Caco-2 (cell line): ENCODE measurements around the gene HEY2. TPM values are rescaled to one million over a fixed set of nuclear protein-coding genes. Genes with fewer than 3 reads are reported as not detected.

ENCODE experiments used
- BruUV-seq: library from RNA; stranded (reverse); fragments of 400-500 nt; replicated peaks from 2 replicates; lab custom pipeline; 2021; lab: Mats Ljungman, UMichigan
- CTCF ChIA-PET: fragments of 300-600 bp; sonication (Branson Sonifier 250); formaldehyde crosslinking; loops from one replicate; lab custom pipeline; 2022; ENCODE audit warnings: antibody characterized with exemption; lab: Charles Lee
- POLR2A ChIA-PET: fragments of 300-600 bp; sonication (Branson Sonifier 250); formaldehyde crosslinking; loops from one replicate; lab custom pipeline; 2022; ENCODE audit warnings: antibody characterized with exemption; lab: Charles Lee
- DNase-seq, 2 experiments: peaks; one replicate each; pipeline versions ENCODE4 v3.0.0 to v3.0.0-alpha.2; 2020 to 2022
- H3K27me3 ChIP-seq: replicated peaks from 2 replicates; pipeline ENCODE4 v1.6.0; 2011; ENCODE audit warnings: low read length; ENCODE audit not compliant: control insufficient read depth, insufficient read depth
- H3K36me3 ChIP-seq: 2 replicates; pipeline ENCODE4 v1.5.1; 2011; ENCODE audit warnings: low read length; ENCODE audit not compliant: control insufficient read depth, insufficient read depth
- H3K4me1 ChIP-seq: fragments of 250-450 bp; sonication (Bioruptor Pico); 2 replicates; pipeline ENCODE4 v1.5.1; 2020; ENCODE audit warnings: mild to moderate bottlenecking
- H3K4me3 ChIP-seq: 2 replicates; pipeline ENCODE4 v1.5.1; 2011; ENCODE audit warnings: low read depth, mild to moderate bottlenecking, control low read depth, low read length
- H3K9me3 ChIP-seq: fragments of 250-450 bp; sonication (Bioruptor Pico); 2 replicates; pipeline ENCODE4 v1.5.1; 2020; ENCODE audit warnings: mild to moderate bottlenecking, moderate library complexity
- H3K27ac Mint-ChIP-seq: one replicate; pipeline ENCODE4 v1.8.0; 2022; ENCODE audit warnings: mixed read lengths; ENCODE audit not compliant: unreplicated experiment
- H3K27me3 Mint-ChIP-seq: one replicate; pipeline ENCODE4 v1.8.0; 2022; ENCODE audit warnings: mixed read lengths; ENCODE audit not compliant: insufficient read depth, unreplicated experiment
- H3K36me3 Mint-ChIP-seq: one replicate; pipeline ENCODE4 v1.8.0; 2022; ENCODE audit warnings: mild to moderate bottlenecking, mixed read lengths; ENCODE audit not compliant: insufficient read depth, unreplicated experiment
- H3K4me1 Mint-ChIP-seq: one replicate; pipeline ENCODE4 v1.8.0; 2022; ENCODE audit warnings: low read depth, mixed read lengths; ENCODE audit not compliant: unreplicated experiment
- H3K4me3 Mint-ChIP-seq: one replicate; pipeline ENCODE4 v1.8.0; 2022; ENCODE audit warnings: mild to moderate bottlenecking, moderate library complexity, mixed read lengths; ENCODE audit not compliant: unreplicated experiment
- H3K9me3 Mint-ChIP-seq: one replicate; pipeline ENCODE4 v1.8.0; 2022; ENCODE audit warnings: mixed read lengths; ENCODE audit not compliant: unreplicated experiment
- intact Hi-C: fragments of 100-400 bp; cut with micrococcal nuclease; formaldehyde crosslinking; loops from one replicate; pipeline ENCODE4 v1.10.0; 2022; ENCODE audit not compliant: unreplicated experiment
- total RNA-seq: library from RNA; stranded (reverse); gene quantifications from 2 replicates; pipeline ENCODE4 v1.2.3, GENCODE V29; 2022
- TF ChIP-seq, protein P1 (sequence below), 2 experiments: fragments of 200-600 bp in 1 of 2; IDR thresholded peaks; 1 replicate in 1 of 2; 2 replicates in 1 of 2; pipeline versions ENCODE4 v1.5.1 to v1.8.0; 2011 to 2022; ENCODE audit warnings: antibody characterized with exemption in 1 of 2, control low read depth in 1 of 2, inconsistent platforms in 1 of 2, low read depth in 1 of 2, low read length in 1 of 2, mild to moderate bottlenecking in 1 of 2, moderate library complexity in 1 of 2; ENCODE audit not compliant: insufficient read depth in 1 of 2, severe bottlenecking in 1 of 2, unreplicated experiment in 1 of 2

HEY2 gene
- total RNA-seq, 1 experiment from 2014 or later, result not detected

DNA sequence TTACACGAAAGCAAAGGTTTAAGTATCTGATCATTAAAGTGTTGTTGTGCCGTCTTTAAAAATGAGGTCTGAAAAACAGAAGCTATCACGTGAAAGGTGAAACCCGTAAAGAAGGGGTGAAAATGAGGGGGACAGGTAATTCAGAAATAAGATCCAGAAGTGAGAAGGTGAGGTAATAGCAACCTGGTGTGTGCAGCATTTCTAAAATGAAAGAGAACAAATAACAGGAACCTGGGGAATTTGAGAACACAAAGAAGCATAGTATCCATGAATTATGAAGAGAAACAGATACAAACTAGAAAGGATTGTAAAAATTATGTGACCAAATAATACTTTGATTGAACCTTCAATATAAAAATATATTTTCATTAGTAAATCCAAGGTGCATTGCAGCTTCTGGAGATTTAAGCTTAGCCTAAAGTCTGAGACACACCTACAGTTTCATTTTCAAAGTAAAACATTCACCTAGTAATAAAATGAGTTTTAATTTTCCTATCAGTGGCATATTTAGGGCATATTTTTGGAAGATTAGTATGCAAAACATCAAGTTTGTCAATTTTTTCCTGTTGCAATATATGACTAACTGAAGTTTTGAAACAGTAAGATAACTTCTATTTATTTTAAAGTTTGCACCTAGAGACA is 1.4 kb downstream of the HEY2 start:
- no peaks in the 10 kb centered on the region for H3K36me3 ChIP-seq
- Mint-ChIP-seq H3K36me3 (no peaks in the 10 kb centered on the region), H3K9me3 (no peaks in the 10 kb centered on the region), H3K4me3 (no peak overlapping the region), H3K4me1 (peaks cover 22% of the 10 kb centered on the region), H3K27me3 (peaks cover 32% of the 10 kb centered on the region), H3K27ac (no peak overlapping the region)
- peaks cover 11% of the 10 kb centered on the region; the same call in 1 of the 2 replicates for H3K4me1 ChIP-seq
- H3K4me3 ChIP-seq, result no peak overlapping the region
- H3K27me3 ChIP-seq, result no peaks in the 10 kb centered on the region; the same call in none of the 2 replicates
- POLR2A ChIA-PET, result no interaction called here
- intact Hi-C loops, result loop anchor here (5.0 to 10.0 kb wide), 2 partner anchors 239 to 876 kb away; no protein-coding TSS in a partner anchor
- BruUV-seq, result no TSS peak
- TF ChIP-seq, protein P1, sequence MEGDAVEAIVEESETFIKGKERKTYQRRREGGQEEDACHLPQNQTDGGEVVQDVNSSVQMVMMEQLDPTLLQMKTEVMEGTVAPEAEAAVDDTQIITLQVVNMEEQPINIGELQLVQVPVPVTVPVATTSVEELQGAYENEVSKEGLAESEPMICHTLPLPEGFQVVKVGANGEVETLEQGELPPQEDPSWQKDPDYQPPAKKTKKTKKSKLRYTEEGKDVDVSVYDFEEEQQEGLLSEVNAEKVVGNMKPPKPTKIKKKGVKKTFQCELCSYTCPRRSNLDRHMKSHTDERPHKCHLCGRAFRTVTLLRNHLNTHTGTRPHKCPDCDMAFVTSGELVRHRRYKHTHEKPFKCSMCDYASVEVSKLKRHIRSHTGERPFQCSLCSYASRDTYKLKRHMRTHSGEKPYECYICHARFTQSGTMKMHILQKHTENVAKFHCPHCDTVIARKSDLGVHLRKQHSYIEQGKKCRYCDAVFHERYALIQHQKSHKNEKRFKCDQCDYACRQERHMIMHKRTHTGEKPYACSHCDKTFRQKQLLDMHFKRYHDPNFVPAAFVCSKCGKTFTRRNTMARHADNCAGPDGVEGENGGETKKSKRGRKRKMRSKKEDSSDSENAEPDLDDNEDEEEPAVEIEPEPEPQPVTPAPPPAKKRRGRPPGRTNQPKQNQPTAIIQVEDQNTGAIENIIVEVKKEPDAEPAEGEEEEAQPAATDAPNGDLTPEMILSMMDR (IDR thresholded peaks at IDR 0.05; ENCODE audit: insufficient read depth in 1 of 2, low read depth in 1 of 2, low read length in 1 of 2, severe bottlenecking in 1 of 2, unreplicated experiment in 1 of 2), result no peak
- no peak for DNase-seq
- CTCF ChIA-PET, result no interaction called here
- H3K9me3 ChIP-seq, result no peaks in the 10 kb centered on the region

DNA sequence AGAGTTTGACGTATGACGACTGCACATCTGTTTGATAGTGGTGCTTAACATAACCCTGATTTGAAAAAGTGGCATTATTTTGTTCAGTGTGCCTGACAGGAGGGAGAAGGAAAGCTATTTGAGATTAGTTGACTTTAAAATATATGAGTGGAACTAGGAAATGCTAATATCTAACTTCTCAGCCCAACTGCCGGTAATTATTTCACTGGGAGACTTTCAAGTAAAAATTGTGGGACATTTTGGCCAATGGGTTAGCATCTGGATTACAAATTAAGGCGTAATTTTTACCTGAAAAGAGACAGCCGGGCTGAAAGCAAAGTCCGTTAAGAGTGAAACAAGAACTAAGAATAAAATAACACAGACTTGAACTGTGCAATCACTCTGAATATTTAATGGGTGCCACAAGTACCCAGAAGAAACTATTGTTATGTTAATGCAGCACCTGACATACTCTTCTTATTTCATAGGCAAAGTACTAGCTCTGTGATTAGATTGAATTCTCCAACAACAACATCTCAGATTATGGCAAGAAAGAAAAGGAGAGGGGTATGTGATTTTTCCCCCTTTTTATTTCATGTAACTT is 2.0 kb downstream of the HEY2 start:
- Histone ChIP-seq H3K4me3 (no peak overlapping the region), H3K36me3 (no peaks in the 10 kb centered on the region), H3K9me3 (no peaks in the 10 kb centered on the region), H3K27me3 (no peaks in the 10 kb centered on the region; the same call in none of the 2 replicates), H3K4me1 (peaks cover 11% of the 10 kb centered on the region; the same call in 1 of the 2 replicates)
- POLR2A ChIA-PET, result no interaction called here
- no peak overlapping the region for H3K4me3 Mint-ChIP-seq
- H3K4me1 Mint-ChIP-seq, result peaks cover 19% of the 10 kb centered on the region
- CTCF ChIA-PET, result no interaction called here
- TF ChIP-seq, protein P1 (IDR thresholded peaks at IDR 0.05; ENCODE audit: insufficient read depth in 1 of 2, low read depth in 1 of 2, low read length in 1 of 2, severe bottlenecking in 1 of 2, unreplicated experiment in 1 of 2), result no peak
- intact Hi-C loops, result loop anchor here (5.0 to 10.0 kb wide), 2 partner anchors 239 to 877 kb away; no protein-coding TSS in a partner anchor
- no peaks in the 10 kb centered on the region for H3K9me3 Mint-ChIP-seq
- peaks cover 26% of the 10 kb centered on the region for H3K27me3 Mint-ChIP-seq
- no peak for DNase-seq
- no peak overlapping the region for H3K27ac Mint-ChIP-seq
- no peaks in the 10 kb centered on the region for H3K36me3 Mint-ChIP-seq
- BruUV-seq, result no TSS peak

DNA sequence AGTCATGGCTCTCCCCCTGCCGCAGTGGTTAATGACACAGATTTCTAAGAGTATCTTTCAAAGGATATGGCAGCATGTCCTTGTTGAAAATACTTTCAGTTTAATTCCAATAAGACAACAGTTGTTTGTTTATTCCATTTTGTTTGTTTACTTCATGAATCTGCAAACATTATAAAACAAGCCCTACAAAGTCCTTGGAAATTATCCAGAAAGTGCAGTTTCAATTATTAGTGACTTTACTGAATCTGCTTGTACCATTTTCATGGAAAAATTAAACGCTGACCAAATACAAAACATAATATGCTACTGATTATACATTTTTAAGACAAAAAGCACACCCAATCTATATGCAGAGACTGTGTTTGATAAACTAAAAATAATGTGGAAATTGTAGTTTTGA is 3.3 kb downstream of the HEY2 start:
- peaks cover 12% of the 10 kb centered on the region for H3K4me1 Mint-ChIP-seq
- Histone ChIP-seq H3K4me1 (peaks cover 11% of the 10 kb centered on the region; the same call in 1 of the 2 replicates), H3K36me3 (no peaks in the 10 kb centered on the region), H3K9me3 (no peaks in the 10 kb centered on the region), H3K4me3 (no peak overlapping the region), H3K27me3 (no peaks in the 10 kb centered on the region; the same call in 1 of the 2 replicates)
- intact Hi-C loops, result loop anchor here (1.0 to 10.0 kb wide), 4 partner anchors 240 to 878 kb away; no protein-coding TSS in a partner anchor
- TF ChIP-seq, protein P1 (IDR thresholded peaks at IDR 0.05; ENCODE audit: insufficient read depth in 1 of 2, low read depth in 1 of 2, low read length in 1 of 2, severe bottlenecking in 1 of 2, unreplicated experiment in 1 of 2), result no peak
- BruUV-seq, result no TSS peak
- H3K27ac Mint-ChIP-seq, result no peak overlapping the region
- H3K4me3 Mint-ChIP-seq, result no peak overlapping the region
- no peak for DNase-seq
- ChIA-PET POLR2A (no interaction called here), CTCF (interaction anchor here (1.2 kb wide), 2 partner anchors 38 to 439 kb away, joined by 5 to 14 read pairs; partner anchors contain the start of gene NCOA7)
- H3K27me3 Mint-ChIP-seq, result peaks cover 17% of the 10 kb centered on the region
- no peaks in the 10 kb centered on the region for H3K9me3 Mint-ChIP-seq
- H3K36me3 Mint-ChIP-seq, result no peaks in the 10 kb centered on the region
